HG03064 (cell line): ENCODE measurements around the gene IL13.
"Not testable (repeated sequence)": the region's sequence is repeated elsewhere in the genome, so short reads cannot be mapped to it uniquely, and the experiment has no call there.

Experiments
- ATAC-seq: cut with Tn5 transposase; IDR thresholded peaks from one replicate; pipeline ENCODE4 v1.9.1; 2021; ENCODE audit warnings: low read depth; ENCODE audit not compliant: unreplicated experiment

IL13 gene

DNA sequence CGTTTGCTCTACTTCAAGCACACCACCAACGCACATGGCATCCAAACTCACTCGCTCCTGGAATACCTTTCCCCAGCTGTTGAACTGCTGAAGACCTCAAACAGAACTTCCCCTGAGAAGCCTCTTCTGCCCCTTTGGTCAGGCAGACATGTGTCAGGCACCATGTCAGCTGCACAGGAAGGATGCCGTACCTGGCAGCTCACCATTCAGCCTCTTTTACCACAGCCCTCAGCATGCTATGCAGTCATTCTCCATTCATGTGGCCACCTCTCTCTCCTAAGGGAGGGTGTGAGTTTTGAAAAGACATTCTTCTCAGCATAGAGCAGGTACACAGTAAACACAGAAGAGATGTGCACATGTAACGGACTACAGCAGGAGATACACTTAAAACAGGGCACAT is 30.0 kb downstream of the IL13 start:
- ATAC-seq, result no peak

DNA sequence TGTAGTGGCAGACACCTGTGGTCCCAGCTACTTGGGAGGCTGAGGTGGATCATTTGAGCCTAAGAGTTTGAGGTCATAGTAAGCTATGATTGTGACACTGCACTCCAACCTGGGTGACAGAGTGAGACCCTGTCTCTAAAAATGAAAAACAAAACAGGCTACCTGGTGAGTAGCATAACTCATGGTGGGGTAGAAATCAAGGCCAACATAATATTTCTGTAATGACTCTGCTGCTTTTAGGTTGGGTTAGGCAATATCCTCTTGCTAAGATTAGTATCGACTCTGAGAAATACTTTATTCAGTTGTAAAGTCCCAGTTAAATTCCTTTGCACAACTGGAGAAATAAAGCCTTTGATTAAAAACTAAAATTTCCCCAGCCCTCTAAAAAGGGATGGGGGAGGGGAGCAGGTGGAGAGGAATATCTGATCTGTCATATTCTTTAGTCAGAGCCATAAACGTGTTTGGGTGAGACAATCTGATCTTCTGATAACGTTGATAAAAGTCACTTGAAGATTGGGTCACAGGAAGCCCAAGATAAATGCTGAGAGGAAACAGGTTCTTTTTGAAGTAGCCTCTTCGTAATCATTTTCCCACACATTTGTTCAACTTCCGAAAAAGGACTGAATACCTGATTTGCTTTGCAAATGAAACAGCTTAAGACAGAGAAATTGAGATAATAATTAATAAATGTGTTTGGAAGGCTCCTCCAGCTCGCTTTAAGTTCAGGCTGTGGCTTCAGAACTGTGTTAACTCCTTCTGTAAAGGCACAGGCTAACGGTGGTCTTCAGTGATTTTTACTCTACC is 30.8 kb downstream of the IL13 start:
- ATAC-seq, result no peak

DNA sequence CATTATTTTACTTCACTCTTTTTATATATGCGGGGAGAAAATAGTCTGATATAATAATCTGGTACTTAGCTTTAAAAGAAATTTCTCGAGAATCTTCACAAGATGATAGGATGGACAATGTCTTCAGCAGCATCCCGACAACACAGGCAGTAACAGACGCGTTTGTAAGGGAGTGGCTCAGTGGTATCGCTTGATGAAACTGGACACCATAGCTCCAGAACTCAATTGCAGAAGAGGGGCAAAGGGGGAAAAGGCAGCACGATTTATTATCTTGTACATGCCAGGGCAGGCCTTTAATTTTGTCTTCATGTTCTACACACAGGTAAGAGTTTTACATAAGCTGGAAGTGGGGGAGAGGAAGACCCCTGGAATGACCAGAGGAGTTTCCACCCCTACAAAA is 31.5 kb downstream of the IL13 start:
- no peak for ATAC-seq

DNA sequence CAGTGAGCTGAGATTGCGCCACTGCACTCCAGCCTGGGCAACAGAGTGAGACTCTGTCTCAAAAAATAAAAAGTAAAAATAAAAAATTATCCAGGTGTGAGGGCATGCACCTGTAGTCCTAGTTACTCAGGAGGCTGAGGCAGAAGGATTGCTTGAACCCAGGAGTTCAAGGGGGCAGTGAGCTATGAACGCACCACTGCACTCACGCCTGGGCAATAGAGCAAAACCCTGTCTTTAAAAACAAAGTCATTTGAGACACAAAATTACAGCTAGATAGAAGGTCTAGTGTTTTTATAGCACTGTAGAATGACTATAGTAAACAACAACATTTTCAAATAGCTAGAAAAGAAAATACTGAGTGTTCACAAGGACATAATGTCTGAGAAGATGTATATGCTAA is 32.2 kb downstream of the IL13 start:
- no peak for ATAC-seq

DNA sequence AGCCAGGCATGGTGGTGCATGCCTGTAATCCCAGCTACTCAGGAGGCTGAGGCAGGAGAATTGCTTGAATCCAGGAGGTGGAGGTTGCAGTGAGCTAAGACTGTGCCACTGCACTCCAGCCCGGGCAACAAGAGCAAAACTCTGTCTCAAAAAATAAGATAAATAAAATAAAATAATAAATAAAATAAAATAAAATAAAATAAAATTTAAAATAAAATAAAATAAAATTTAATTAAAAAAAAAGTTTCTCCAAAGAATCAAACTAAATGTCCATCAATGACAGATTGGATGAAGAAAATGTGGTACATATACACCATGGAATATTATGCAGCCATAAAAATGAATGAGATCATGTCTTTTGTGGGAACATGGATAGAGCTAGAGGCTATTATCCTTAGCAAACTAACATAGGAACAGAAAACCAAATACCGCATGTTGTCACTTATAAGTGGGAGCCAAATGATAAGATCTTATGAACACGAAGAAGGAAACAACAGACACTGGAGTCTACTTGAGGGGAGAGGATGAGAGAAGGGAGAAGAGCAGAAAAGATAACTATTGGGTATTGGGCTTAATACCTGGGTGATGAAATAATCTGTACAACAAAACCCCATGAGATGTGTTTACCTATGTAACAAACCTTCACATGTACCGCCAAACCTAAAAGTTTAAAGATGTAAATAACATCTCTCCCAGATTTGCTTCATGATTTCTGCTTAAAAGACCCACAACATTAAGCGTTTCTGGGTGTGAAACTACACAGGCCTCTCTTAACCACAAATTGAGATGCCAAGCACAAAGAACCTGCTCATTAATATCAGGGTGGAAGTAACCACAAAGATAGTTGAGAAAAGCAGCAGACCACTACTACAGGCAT is 34.0 kb downstream of the IL13 start:
- ATAC-seq, result not testable (repeated sequence)

DNA sequence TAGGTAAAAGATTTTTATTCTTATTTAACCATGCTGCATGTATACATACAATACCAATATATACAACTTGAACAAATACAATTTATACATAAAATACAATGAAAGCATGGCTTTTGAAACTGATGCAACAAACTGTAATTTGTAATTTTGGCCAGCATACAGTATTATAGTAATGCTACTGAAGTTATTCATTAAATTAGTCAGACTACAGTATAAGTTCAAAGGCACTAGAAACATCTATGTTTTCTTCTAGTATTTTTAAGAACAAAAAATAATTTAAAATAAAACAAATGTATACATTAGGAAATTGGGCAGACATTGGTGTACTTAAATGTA is 34.6 kb downstream of the IL13 start:
- ATAC-seq, result no peak

DNA sequence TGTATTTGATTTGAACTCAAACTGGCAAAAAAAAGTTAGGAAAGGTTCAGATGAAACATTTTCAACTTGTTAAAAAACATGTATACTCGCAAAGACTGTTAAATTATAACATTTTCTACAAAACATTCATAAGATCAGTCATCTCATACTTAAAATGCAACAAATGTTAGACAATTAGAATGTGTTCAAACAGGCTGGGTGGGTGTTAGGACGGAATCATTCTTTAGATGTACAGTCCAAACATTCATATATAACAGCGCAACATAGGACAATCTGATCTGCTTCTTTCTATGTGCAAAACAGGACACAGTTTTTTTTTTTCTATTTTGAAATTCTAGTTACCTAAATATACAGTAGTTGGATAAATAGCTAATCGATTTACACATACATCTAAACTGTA is 38.0 kb downstream of the IL13 start:
- ATAC-seq, result no peak

DNA sequence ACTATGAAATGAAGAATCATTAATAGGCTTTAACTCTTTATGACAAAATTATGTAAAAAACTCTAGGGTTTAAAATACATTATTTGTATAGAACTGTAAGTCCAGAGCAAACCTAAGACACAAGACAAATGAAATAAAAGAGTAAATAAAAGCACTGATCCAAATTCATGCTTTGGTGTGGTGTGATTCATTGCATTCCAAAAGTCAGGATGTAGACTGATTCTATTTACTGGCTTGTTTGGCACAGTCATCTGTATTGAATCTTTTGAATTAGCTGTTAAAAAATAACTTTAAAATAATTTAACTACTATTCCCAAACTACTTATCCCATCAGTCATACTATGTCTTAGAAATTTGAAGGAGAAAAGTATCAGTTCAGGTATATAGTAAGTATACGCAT is 46.9 kb downstream of the IL13 start:
- no peak for ATAC-seq

DNA sequence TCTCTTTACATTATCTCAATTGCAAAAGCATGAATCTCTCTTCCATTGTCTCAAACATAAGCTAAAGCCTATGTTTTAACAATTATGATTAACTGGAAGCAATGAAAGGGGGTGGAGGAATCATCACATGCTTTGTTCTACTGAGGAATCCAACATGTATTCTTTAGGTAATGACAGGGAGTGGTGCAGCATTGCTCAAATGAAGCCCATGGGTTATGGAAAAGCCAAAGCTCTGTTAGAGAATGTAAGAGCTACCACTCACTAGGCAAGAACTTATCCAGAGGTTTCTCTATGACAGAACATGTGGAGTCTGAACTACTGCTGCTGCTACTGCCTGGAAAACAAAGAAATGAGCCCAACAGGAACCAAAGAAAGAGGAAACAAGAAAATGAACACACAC is 50.7 kb downstream of the IL13 start:
- no peak for ATAC-seq
